Choroid plexus epithelial cell (primary cell): ENCODE data around the gene RAI1.

Experiments used
- DNase-seq: peaks from one replicate; pipeline ENCODE4 v3.0.0-alpha.2; 2010; ENCODE audit warnings: low read depth
- H3K4me3 ChIP-seq: 2 replicates; pipeline ENCODE4 v1.5.1; 2011; ENCODE audit warnings: low read depth, mild to moderate bottlenecking, control low read depth, low read length, moderate library complexity
- TF ChIP-seq, protein P1 (sequence below): conservative IDR thresholded peaks from 2 replicates; pipeline ENCODE4 v1.5.1; 2011; ENCODE audit warnings: low read depth, mild to moderate bottlenecking, control low read depth, inconsistent platforms, low read length, moderate library complexity

The RAI1 gene

GRCh38 chr17:17760872-17761550, 79.8 kb downstream of the RAI1 start:
- TF ChIP-seq, protein P1, sequence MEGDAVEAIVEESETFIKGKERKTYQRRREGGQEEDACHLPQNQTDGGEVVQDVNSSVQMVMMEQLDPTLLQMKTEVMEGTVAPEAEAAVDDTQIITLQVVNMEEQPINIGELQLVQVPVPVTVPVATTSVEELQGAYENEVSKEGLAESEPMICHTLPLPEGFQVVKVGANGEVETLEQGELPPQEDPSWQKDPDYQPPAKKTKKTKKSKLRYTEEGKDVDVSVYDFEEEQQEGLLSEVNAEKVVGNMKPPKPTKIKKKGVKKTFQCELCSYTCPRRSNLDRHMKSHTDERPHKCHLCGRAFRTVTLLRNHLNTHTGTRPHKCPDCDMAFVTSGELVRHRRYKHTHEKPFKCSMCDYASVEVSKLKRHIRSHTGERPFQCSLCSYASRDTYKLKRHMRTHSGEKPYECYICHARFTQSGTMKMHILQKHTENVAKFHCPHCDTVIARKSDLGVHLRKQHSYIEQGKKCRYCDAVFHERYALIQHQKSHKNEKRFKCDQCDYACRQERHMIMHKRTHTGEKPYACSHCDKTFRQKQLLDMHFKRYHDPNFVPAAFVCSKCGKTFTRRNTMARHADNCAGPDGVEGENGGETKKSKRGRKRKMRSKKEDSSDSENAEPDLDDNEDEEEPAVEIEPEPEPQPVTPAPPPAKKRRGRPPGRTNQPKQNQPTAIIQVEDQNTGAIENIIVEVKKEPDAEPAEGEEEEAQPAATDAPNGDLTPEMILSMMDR = no peak
- DNase-seq = no peak
- no peak overlapping the region for H3K4me3 ChIP-seq

DNA sequence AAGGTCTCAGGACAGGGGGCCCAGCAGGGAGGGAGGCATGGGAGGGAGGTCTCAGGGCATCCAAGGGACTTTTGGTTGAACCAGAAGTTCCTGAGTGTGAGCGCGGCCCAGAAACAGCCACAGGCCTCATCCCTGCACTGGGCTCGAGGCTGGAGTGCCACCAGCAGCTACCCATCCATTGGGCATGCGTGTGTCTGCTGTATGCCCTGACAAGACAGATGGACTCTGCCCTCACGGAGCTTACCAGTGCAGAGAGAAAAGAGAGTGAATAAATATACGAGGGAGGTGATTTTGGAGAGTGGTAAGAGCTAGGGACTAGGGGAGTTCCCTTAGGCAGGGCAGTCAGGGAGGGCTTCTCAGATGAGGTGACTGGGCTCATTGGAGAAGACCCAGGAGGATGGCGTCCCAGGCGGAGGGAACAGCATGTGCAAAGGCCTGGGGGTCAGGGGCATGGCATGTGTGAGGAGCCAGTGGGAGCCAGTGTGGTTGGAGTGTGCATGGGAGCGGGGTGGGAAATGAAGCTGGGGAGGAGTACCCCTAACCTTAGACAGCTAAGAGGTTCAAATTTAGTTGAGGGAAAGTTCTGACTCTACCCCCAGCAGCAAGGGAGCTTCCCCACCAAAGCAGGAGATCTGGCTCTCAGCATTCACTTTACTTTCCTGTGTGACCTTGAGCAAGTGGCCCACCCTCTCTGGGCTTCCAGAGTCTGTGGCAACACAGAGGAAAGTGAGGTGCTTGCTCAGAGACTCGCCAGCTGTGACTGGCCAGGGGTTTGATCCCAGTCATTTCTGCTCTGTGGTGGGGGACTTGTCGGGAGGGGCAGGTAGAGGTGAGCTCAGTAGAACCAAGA, 80.9 kb downstream of the RAI1 start:
- no peak overlapping the region for H3K4me3 ChIP-seq
- TF ChIP-seq, protein P1 = no peak
- DNase-seq = no peak

DNA sequence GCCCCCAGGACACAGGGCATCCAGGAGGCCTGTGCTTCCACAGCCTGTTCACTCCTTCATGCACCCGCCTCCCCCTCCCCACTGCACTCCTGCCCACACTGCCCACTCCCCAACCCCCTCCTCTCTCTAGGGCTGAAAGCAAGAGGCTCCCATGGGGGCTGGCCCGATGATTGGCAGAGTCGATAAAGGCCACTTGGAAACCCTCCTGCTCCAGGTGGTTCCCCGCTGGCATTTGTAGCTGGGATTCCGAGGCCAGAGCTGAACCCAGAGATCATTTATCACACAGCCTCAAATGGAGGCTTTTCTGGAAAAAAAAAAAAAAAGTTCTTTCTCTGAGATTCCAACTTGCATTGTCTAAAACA, 81.5 kb downstream of the RAI1 start:
- no peak for DNase-seq
- H3K4me3 ChIP-seq = no peak overlapping the region
- TF ChIP-seq, protein P1 = no peak

DNA sequence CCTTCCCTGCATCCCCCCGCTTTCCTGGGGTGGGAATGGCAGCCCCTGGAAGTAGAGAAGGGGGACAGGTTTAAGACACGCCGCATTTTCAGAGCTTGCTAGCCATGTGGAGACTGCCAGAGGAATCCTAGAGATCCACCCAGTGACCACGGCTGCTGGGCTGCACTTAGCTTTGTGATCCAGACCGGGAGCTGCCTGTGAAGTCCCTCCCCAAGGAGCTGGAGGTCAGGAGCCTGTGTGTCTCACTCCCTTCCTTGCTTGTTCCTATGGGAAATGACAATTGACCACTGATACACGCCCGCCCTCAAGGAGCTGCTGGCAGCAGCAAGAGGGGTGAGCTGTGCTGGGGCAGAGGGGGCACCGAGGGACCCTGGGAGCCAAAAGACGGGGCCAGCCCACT, 81.9 kb downstream of the RAI1 start:
- no peak overlapping the region for H3K4me3 ChIP-seq
- DNase-seq = no peak
- TF ChIP-seq, protein P1 = no peak

DNA sequence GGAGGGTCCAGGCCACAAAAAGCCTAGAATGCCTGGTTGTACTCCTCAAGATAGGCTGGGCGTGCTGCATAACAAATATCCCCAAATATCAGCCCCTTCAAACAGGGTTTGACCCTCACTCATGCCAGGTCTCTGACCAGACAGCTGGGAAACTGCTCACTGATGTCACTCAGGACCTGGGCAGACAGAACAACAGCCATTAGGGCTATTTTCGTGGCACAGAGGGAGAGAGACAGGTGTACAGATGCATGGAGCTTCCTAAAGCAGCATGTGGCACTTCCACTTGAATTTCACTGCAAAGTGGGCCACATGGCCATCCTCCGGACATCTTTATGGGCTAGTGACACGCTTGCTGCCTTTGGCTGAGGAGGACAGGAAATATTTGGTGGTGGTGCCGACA, 82.5 kb downstream of the RAI1 start:
- no peak overlapping the region for H3K4me3 ChIP-seq
- no peak for DNase-seq
- TF ChIP-seq, protein P1 = no peak

DNA sequence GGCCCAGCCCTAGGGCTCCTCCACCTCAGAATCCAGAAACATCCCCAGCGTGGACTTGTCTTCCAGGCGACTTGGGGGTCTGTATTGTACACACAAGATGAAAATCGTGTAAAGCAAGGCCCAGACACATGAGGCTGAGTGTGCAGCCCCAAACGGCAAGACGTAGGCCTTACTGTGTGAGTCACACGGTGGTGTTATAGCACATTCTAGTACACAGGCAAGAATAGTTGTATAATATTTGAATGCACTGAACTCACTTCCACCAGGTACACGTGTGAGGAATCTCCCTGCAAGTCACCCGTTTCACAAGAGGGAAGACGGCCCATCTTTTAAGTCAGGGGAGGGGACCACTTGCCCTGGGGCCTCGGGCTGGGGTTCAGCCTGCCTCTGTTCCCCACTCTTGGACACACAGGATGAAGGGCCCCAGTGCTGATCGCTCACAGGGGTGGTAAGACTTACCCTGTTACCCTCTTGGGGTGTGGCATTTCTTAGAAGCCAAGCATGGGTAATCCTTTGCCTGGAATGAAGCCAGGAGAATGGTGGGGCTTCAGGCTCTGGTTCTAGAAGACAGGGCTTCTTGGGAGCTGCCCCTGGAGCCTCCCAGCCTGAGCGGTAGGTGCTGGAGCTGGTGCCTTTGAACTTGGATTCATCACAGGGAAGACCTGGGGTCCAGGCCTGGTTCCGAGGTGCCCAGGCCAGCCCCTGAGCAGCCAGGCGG, 84.3 kb downstream of the RAI1 start:
- DNase-seq = no peak
- TF ChIP-seq, protein P1 = no peak
- no peak overlapping the region for H3K4me3 ChIP-seq
